AG20443 (cell line): Measurements from ENCODE around the gene SRGAP2C.
"Not testable (repeated sequence)": the region's sequence is repeated elsewhere in the genome, so short reads cannot be mapped to it uniquely, and the experiment has no call there.

Experiments
- DNase-seq: peaks from one replicate; pipeline ENCODE4 v3.0.0; 2012; ENCODE audit warnings: low spot score, mixed read lengths

SRGAP2C gene

GRCh38 chr1:121279548-121279898 lies 94.7 kb downstream of the SRGAP2C start:
- not testable (repeated sequence) for DNase-seq

GRCh38 chr1:121280699-121281317 lies 96.0 kb downstream of the SRGAP2C start:
- not testable (repeated sequence) for DNase-seq

- not testable (repeated sequence) for DNase-seq
These were observed 96.7 kb downstream of the SRGAP2C start for GRCh38 chr1:121281480-121281879.

GRCh38 chr1:121283587-121284180 lies 98.9 kb downstream of the SRGAP2C start:
- not testable (repeated sequence) for DNase-seq

GRCh38 chr1:121292590-121292989 lies 107.8 kb downstream of the SRGAP2C start:
- DNase-seq: not testable (repeated sequence)

GRCh38 chr1:121293263-121294204 lies 108.8 kb downstream of the SRGAP2C start:
- DNase-seq: not testable (repeated sequence)

GRCh38 chr1:121294205-121294570 lies 109.4 kb downstream of the SRGAP2C start:
- not testable (repeated sequence) for DNase-seq

- DNase-seq: not testable (repeated sequence)
These were observed 111.8 kb downstream of the SRGAP2C start for GRCh38 chr1:121296563-121296962.

GRCh38 chr1:121298529-121298928 lies 113.8 kb downstream of the SRGAP2C start:
- not testable (repeated sequence) for DNase-seq

- DNase-seq: not testable (repeated sequence)
These were observed 114.9 kb downstream of the SRGAP2C start for GRCh38 chr1:121299514-121300149.

- DNase-seq: not testable (repeated sequence)
These were observed 117.1 kb downstream of the SRGAP2C start for GRCh38 chr1:121301876-121302275.

- not testable (repeated sequence) for DNase-seq
These were observed 123.0 kb downstream of the SRGAP2C start for GRCh38 chr1:121307759-121308158.

- not testable (repeated sequence) for DNase-seq
These were observed 130.7 kb downstream of the SRGAP2C start for GRCh38 chr1:121315509-121315908.

- DNase-seq: not testable (repeated sequence)
These were observed 131.3 kb downstream of the SRGAP2C start for GRCh38 chr1:121316081-121316480.

GRCh38 chr1:121317491-121318468 lies 133.0 kb downstream of the SRGAP2C start:
- DNase-seq: not testable (repeated sequence)

- not testable (repeated sequence) for DNase-seq
These were observed 133.9 kb downstream of the SRGAP2C start for GRCh38 chr1:121318687-121319086.

- not testable (repeated sequence) for DNase-seq
These were observed 136.9 kb downstream of the SRGAP2C start for GRCh38 chr1:121321660-121322059.

- DNase-seq: not testable (repeated sequence)
These were observed 140.0 kb downstream of the SRGAP2C start for GRCh38 chr1:121324726-121325125.

- not testable (repeated sequence) for DNase-seq
These were observed 147.4 kb downstream of the SRGAP2C start for GRCh38 chr1:121332141-121332540.

- not testable (repeated sequence) for DNase-seq
These were observed 148.1 kb downstream of the SRGAP2C start for GRCh38 chr1:121332599-121333562.
